Measurements from ENCODE around the gene ANKS3. TPM values are rescaled to one million over a fixed set of nuclear protein-coding genes. Genes with fewer than 3 reads are reported as not detected.

The ANKS3 gene
- total RNA-seq, 4 donors from 2014 or later: 2.4 to 51.7 (median 33.1) TPM

- peak overlapping the region; percentile 54 to 67 for H3K4me3 ChIP-seq
- no peak for DNase-seq
Measured at GRCh38 chr16:4769306-4769638, 35.2 kb upstream of the ANKS3 start.

DNA sequence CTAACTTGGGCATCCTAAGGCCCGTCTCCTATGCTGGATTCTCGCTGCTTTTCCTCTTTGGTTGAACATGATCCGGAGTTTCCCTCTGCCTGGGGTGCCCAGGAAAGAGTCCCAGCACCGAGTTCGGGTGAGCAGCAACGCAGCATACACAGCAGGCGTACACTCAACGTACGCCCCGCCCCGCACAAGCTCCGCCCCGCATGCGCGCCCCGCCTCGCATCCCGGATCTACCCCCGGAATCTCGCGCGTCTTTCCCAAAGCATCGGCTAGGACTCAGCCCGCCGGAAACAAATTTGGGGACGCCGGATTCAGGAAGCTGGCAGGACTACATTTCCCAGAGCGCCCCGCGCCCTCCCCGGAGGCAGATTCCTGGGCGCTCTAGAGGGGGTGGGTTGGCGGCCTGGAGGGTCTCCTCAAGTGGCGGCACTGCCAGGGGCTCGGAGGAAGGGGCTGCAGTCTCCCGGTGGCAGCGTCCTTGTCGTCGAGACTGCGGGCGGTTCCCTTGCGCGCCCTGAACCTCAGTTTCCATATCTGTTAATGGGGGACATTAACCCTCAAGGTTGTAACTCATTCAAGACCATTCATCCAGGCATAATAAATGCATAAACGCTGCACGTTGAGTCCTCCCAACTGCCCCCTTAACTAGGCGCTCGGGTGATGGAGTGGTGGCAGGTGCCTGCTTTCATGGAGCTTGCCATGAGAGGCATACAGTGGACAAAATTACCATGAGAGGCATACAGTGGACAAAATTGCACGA is 34.7 kb upstream of the ANKS3 start:
- no peaks in the 10 kb centered on the region for H3K27me3 ChIP-seq
- H3K36me3 ChIP-seq: no peaks in the 10 kb centered on the region
- H3K4me1 ChIP-seq: peaks cover 0 to 15% of the 10 kb centered on the region in 2 donors
- peak overlapping the region; percentile 91 to 92 for H3K27ac ChIP-seq
- intact Hi-C loops (cut with DNase I; ENCODE audit: low total_unique reads): loop anchor here (5.0 kb wide), 1 partner anchor 34 kb away; the partner anchor contains the start of gene ROGDI
- peak overlapping the region; percentile 54 to 67 for H3K4me3 ChIP-seq
- no peaks in the 10 kb centered on the region for H3K9me3 ChIP-seq
- peak; percentile 82 to 85 for TF ChIP-seq POLR2A (IDR thresholded peaks at IDR 0.05)
- TF ChIP-seq, protein P1, sequence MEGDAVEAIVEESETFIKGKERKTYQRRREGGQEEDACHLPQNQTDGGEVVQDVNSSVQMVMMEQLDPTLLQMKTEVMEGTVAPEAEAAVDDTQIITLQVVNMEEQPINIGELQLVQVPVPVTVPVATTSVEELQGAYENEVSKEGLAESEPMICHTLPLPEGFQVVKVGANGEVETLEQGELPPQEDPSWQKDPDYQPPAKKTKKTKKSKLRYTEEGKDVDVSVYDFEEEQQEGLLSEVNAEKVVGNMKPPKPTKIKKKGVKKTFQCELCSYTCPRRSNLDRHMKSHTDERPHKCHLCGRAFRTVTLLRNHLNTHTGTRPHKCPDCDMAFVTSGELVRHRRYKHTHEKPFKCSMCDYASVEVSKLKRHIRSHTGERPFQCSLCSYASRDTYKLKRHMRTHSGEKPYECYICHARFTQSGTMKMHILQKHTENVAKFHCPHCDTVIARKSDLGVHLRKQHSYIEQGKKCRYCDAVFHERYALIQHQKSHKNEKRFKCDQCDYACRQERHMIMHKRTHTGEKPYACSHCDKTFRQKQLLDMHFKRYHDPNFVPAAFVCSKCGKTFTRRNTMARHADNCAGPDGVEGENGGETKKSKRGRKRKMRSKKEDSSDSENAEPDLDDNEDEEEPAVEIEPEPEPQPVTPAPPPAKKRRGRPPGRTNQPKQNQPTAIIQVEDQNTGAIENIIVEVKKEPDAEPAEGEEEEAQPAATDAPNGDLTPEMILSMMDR (IDR thresholded peaks at IDR 0.05): peak in 1 of 4 experiments; percentile 8
- peak; percentile 96 to 97 for DNase-seq

More at GRCh38 chr16:4769306-4769638, 35.2 kb upstream of the ANKS3 start:
- intact Hi-C loops (cut with DNase I; ENCODE audit: low total_unique reads): loop anchor here (5.0 kb wide), 1 partner anchor 33 kb away; the partner anchor contains the start of gene ROGDI
- TF ChIP-seq, protein P1 (IDR thresholded peaks at IDR 0.05): no peak
- no peak for TF ChIP-seq POLR2A (IDR thresholded peaks at IDR 0.05)
- peaks cover 0 to 15% of the 10 kb centered on the region in 2 donors for H3K4me1 ChIP-seq
- no peaks in the 10 kb centered on the region for H3K36me3 ChIP-seq
- H3K27ac ChIP-seq: peak overlapping the region in 1 of 2 donors; percentile 91
- H3K27me3 ChIP-seq: no peaks in the 10 kb centered on the region
- no peaks in the 10 kb centered on the region for H3K9me3 ChIP-seq

DNA sequence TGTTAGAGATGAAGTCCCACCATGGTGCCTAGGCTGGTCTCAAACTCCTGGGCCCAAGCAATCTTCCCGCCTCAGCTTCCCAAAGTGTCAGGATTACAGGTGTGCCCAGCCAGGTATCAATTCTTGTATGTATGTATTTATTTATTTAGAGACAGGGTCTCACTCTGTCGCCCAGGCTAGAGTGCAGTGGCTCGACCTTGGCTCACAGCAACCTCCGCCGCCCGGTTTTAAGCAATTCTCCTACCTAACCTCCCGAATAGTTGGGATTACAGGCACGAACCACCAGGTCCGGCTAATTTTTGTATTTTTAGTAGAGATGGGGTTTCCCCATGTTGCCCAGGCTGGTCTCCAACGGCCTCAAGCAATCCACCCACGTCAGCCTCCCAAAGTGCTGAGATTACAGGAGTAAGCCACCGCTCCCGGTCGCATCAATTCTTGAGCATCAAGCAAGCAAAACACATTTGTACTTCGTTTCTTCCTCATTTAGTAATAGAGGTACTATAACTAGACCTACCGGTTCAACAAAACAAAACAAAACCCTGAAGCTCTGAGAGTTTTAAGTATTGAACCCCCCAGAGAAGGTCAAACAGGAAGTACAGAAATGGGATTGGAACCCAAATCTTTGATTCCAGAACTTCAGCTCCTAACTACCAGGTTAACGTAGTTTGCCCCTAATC is 33.9 kb upstream of the ANKS3 start:
- Histone ChIP-seq H3K4me1 (peaks cover 0 to 15% of the 10 kb centered on the region in 2 donors), H3K4me3 (peak overlapping the region; percentile 54 to 67), H3K36me3 (no peaks in the 10 kb centered on the region), H3K27me3 (no peaks in the 10 kb centered on the region), H3K27ac (peak overlapping the region; percentile 91 to 92), H3K9me3 (no peaks in the 10 kb centered on the region)
- DNase-seq: peak; percentile 36 to 39
- intact Hi-C loops (cut with DNase I; ENCODE audit: low total_unique reads): loop anchor here (5.0 kb wide), 1 partner anchor 34 kb away; the partner anchor contains the start of gene ROGDI
- TF ChIP-seq POLR2A (IDR thresholded peaks at IDR 0.05): no peak
- TF ChIP-seq, protein P1 (IDR thresholded peaks at IDR 0.05): no peak

GRCh38 chr16:4766875-4767628 is 33.0 kb upstream of the ANKS3 start, which contains the start of gene ZNF500:
ZNF500 (minus strand) TSS chr16:4767162; CDS start chr16:4765978, 1,184 bp downstream.
- H3K27me3 ChIP-seq: no peaks in the 10 kb centered on the region
- peak; percentile 58 to 66 for TF ChIP-seq POLR2A (IDR thresholded peaks at IDR 0.05)
- TF ChIP-seq, protein P1 (IDR thresholded peaks at IDR 0.05): peak in 2 of 4 experiments; percentile 9 to 11
- H3K4me3 ChIP-seq: peak within 1 kb of the TSS; percentile 71 to 88
- no peaks in the 10 kb centered on the region for H3K9me3 ChIP-seq
- peaks cover 0 to 15% of the 10 kb centered on the region in 2 donors for H3K4me1 ChIP-seq
- peak; percentile 97 to 99 for DNase-seq
- intact Hi-C loops (cut with DNase I; ENCODE audit: low total_unique reads): loop anchor here (5.0 kb wide), 1 partner anchor 35 kb away; the partner anchor contains the start of gene ROGDI
- H3K36me3 ChIP-seq: no peaks in the 10 kb centered on the region
- H3K27ac ChIP-seq: peak within 1 kb of the TSS; percentile 91 to 92
